Measurements from ENCODE around the gene LRRC23.
A peak's percentile ranks its signal among the peaks of the same experiment; 100 is the strongest.
"Not testable (repeated sequence)": the region's sequence is repeated elsewhere in the genome, so short reads cannot be mapped to it uniquely, and the experiment has no call there.

LRRC23 gene, protein sequence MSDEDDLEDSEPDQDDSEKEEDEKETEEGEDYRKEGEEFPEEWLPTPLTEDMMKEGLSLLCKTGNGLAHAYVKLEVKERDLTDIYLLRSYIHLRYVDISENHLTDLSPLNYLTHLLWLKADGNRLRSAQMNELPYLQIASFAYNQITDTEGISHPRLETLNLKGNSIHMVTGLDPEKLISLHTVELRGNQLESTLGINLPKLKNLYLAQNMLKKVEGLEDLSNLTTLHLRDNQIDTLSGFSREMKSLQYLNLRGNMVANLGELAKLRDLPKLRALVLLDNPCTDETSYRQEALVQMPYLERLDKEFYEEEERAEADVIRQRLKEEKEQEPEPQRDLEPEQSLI

DNA sequence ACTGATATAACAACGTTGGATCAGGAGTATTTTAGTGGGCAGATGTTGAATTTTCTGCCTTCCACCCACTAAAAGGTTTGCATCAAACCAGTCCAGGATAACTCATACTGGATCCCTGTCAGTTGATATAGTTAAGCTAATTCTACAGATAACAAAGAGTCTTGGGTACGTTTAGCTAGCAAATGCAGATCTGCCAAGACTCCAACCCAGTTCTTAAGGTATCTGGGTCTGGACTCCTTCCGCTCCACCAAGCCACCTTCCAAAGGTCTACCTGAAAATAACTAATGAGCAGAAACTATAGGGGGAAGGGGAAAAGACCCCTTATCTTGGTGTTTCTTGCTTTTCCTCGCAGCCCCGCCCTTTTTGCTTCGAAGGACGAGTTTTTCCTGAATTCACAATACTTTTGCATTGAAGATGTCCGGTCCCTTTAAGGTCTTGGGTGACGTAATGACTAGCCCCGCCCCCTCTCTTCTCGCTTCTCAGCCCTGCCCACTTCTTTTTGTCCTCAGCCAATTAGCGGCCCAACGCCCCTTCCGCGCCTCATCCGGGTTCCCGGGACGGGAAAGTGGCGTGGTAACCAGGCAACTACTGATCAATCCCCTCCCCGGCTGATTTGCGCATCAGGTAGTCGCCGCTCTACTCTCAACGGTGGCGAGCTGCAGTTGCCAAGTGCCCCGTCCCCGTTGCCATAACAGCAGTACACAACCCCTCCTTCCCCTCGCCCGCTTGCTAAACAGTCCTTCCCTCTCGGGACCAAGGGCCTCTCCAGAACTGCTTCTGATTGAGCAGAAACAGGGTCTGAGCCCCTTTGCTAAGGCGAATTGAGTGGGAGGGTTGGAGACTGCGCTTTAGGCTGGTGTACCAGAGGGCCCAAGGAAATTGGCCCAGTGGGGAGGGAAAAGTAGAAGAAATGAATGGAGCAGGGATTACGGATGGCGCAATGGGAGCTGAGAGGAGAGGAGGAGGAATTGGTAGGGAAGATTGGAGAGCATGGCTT, at the start of gene LRRC23:
LRRC23 (plus strand) TSS at position 543 of the 997 bp plus-strand sequence. CDS start 812 bp downstream, outside the sequence.
- peak; percentile 96 for DNase-seq

DNA sequence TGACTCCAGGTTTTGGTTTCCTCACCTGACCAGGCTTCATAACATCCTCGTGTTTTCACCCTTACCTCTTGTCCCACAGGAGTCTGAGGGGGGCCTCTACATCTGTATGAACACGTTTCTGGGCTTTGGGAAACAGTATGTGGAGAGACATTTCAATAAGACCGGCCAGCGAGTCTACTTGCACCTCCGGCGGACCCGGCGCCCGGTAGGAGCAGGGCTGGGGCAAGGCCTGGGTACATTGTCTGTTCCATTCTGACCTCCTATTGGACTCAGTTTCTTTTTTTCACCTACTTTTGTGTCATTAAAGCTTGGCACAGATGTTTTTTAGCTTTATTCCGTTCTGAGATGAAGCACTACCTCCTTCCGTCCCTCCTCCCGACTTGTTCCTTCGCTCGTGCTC, 49.3 kb upstream of the LRRC23 start:
- no peak for DNase-seq

DNA sequence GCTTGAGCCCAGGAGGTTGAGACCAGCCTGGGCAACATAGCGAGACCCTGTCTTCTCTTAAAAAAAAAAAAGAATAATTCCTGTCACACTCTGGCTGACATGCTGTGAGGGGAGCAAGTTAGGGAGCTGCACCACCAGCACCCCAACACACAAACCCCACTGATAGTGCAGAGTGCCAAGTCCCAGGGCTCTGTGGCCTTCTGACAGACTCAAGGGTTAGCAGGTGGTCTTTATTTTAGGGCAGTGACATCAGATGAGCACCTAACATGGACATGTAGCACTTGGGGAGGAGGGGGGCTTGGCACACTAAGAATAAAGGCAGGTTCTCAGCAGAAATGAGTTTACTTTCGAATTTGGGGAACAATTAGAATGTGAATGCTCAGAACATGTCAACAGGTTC, 45.8 kb upstream of the LRRC23 start:
- DNase-seq = no peak

DNA sequence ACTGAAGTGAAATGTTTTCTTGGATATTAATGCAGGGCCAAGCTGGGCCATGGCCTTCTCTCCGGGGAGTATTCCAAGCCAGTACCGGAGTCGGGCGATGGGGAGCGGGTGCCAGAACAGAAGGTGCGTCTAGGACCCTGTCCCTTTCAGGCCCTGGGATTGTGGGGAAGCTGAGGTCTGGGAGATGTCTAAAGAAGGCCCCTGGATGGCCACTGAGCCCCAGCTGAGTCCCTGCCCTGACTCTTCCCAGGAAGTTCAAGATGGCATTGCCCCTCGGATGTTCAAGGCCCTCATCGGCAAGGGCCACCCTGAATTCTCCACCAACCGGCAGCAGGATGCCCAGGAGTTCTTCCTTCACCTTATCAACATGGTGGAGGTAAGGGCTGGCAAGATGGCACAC, 44.5 kb upstream of the LRRC23 start:
- no peak for DNase-seq

DNA sequence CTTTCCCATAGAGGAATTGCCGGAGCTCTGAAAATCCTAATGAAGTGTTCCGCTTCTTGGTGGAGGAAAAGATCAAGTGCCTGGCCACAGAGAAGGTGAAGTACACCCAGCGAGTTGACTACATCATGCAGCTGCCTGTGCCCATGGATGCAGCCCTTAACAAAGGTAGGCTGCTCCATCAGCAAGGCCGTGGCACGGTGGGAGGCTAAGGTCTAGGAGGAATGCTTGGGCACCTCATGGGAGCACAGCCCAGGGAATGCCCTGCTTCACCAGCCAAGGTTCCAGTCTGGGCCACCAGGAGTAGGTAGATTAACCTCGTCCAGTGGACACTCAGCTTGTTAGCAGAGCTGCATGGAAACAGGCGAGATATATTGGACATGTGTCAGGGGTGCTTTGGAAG, 43.7 kb upstream of the LRRC23 start:
- DNase-seq = no peak

DNA sequence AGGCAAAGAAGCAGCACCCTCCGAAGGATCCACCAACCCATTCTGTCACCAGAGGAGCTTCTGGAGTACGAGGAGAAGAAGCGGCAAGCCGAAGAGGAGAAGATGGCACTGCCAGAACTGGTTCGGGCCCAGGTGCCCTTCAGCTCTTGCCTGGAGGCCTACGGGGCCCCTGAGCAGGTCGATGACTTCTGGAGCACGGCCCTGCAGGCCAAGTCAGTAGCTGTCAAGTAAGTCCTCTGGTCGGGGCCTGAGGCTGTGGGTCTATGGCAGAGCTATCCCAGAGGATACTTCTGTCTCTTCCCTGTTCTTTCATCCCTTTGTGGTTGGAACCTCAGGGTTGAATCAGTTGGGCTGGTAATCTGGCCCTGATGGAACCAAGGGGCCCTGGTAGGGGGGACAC, 43.2 kb upstream of the LRRC23 start:
- DNase-seq = no peak

DNA sequence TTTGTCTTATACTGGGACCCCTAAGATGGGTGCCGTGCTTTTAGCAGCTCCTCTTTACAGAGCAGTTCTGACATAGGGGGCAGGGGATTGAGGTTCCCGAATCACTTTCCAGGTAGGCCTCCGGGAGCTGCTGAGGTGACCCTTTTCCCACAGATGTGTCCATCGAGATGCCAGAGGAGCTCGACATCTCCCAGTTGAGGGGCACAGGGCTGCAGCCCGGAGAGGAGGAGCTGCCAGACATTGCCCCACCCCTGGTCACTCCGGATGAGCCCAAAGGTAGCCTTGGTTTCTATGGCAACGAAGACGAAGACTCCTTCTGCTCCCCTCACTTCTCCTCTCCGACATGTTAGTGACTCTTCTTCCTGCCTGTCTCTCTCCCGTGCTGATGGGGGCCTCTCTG, 41.6 kb upstream of the LRRC23 start:
- no peak for DNase-seq

DNA sequence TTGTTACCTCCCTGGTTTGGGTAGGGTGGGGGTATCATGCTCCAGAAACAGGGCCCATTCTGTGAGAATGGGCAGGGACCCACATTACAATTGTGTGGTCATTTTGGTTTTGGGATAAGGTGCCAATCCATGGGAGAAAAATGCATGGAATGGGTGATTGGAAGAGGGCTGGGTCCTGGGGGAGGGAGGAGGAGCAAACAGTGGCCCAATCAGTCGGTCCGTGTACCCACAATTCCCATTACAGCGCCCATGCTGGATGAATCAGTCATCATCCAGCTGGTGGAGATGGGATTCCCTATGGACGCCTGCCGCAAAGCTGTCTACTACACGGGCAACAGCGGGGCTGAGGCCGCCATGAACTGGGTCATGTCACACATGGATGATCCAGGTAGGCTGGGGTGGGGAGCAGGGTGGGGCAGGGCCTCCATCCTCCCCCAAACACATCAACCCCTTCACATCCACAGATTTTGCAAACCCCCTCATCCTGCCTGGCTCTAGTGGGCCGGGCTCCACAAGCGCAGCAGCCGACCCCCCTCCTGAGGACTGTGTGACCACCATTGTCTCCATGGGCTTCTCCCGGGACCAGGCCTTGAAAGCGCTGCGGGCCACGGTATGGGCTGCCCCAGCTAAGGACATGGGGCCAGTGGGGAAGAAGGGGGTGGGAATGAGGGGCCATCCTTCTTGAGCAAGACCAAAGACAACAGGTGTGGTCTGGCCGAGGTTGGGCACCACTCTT, 40.9 kb upstream of the LRRC23 start:
- DNase-seq = no peak

DNA sequence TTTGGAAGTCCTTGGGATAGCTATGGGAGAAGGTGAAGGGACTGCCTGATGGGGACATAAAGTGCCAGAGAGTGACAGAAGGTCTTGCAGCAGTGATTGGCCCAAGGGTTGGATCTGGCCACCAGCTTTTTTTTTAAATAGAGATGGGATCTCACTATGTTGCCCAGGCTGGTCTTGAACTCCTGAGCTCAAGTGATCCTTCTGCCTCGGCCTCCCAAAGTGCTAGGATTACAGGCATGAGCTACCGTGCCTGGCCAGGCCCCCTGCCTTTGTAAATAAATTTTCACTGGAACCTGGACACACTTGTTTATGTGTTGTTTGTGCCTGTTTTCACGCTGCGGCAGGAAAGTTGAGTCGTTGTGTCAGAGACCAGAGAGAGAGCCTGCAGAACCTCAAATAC, 39.3 kb upstream of the LRRC23 start:
- not testable (repeated sequence) for DNase-seq

DNA sequence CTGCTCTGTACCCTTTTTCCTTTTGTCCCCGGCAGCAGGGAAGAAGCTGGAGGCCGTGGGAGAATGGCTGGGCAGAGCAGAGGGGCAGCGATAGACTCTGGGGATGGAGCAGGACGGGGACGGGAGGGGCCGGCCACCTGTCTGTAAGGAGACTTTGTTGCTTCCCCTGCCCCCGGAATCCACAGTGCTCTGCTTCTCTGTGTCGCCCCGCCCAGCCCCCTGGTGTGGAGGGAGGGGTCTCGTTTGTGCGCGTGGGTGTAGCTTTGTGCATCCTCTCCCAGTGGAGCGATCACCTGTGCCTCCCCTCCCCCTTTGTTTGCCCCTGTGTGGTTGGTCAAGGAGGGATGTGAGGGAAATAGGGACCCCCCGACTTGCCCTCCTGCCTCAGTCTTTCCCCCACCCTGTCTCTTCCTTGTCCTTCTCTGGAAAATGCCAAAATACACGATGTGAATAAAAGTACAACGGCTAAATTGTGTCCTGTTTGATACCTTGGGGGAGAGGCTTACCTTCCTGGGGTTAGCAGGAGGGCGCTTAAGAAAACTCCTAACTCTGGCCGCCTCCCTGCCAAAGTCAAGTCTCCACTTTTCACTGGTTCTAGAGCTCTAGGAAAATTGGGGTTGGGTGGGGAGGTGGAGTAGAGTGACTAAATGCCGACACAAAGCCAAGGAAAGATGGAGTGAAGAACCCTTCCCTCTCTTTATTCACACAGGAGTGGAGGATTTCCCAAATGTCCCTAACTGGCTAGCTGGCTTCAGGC, 38.3 kb upstream of the LRRC23 start:
- no peak for DNase-seq

DNA sequence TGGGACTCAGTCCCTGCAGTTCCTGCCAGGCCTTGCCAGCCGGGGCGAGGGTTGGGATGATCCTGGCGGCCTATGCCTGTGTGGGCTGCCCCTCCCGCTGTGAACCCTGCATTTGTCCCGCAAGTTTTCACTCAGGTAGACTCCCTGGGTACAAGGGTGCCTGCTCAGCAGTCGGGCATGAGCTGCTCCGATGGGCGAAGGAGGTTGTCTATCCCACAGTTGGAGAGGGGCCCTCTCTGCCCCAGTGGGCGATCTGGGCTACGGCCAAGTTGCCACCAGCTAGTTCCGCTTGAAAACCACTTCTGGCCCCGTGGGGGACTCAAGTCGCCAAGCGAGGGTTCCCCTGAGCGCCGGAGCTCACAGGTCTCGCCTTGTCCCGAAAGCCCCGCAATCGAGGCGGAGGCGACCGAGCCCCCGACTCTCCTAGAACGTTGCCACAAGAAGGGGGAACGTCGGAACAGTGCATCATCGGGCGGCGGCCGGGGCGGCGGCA, 37.7 kb upstream of the LRRC23 start:
- DNase-seq = no peak

DNA sequence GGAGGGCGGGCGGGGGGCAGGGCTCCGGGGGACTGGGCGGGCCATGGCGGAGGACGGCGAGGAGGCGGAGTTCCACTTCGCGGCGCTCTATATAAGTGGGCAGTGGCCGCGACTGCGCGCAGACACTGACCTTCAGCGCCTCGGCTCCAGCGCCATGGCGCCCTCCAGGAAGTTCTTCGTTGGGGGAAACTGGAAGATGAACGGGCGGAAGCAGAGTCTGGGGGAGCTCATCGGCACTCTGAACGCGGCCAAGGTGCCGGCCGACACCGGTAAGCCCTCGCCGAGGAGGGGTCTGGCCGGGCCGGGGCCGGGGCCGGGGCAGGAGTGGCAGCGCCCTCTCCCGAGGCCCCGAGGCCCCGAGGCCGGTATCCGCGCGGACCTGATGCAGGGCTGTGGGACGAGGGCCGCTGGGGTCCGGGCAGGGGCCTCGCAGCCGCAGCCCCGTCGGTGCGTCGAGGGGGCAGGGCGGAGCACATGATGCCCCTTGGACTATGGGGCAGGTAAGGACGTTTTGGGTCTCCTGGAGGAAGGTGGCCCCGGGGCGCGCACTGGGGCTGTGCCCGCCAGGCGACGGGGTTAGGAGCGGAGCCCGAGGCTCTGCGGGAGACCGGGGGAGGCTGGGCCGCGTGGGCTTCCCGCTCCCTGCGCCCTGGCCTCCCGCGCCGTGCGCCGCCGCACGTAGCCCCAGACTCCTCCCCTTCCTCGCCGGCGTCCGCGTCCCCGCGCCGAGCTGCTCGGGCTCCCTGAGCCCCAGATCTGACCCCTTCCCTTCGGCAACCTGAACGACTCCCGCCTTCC, 37.0 kb upstream of the LRRC23 start, which contains the start of gene TPI1:
TPI1 (plus strand) TSS at position 119 of the 798 bp plus-strand sequence; CDS start at position 155, 36 bp downstream.
- DNase-seq = peak; percentile 48

DNA sequence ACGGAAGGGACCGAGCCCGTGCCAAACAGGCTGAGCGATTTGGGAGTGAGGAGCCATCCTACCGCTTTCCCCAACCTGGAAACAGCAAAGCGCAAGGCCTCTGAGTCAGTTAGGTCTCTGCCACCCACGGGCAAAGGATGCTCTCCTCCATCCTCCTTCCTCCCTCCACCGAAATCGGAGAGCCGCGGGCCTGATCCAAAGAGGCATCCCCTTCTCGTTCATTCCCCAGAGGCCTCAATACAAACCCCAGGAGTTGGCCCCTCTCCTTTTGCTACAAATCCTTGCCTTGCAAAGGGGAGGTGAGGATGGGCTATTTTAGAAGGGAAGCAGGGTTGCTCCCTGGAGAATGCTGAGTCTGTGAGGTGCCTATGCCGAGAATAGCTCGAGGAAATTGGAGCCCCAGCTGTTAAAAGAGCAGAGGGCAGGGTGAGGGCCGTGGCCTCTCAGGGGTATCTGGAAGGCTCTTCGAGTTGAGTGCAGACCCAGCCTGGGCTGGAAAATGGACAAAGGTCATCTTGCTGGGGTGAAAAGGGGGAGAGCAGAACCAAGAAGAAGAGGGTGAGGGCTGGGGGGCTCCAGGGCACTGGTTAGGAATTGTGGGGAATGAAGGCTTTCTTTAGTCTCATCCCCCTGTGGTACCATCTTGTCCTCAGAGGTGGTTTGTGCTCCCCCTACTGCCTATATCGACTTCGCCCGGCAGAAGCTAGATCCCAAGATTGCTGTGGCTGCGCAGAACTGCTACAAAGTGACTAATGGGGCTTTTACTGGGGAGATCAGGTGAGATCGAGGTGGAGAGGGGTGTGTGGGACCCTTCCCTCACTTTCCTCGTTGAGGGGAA, 36.2 kb upstream of the LRRC23 start:
- DNase-seq = peak; percentile 25

DNA sequence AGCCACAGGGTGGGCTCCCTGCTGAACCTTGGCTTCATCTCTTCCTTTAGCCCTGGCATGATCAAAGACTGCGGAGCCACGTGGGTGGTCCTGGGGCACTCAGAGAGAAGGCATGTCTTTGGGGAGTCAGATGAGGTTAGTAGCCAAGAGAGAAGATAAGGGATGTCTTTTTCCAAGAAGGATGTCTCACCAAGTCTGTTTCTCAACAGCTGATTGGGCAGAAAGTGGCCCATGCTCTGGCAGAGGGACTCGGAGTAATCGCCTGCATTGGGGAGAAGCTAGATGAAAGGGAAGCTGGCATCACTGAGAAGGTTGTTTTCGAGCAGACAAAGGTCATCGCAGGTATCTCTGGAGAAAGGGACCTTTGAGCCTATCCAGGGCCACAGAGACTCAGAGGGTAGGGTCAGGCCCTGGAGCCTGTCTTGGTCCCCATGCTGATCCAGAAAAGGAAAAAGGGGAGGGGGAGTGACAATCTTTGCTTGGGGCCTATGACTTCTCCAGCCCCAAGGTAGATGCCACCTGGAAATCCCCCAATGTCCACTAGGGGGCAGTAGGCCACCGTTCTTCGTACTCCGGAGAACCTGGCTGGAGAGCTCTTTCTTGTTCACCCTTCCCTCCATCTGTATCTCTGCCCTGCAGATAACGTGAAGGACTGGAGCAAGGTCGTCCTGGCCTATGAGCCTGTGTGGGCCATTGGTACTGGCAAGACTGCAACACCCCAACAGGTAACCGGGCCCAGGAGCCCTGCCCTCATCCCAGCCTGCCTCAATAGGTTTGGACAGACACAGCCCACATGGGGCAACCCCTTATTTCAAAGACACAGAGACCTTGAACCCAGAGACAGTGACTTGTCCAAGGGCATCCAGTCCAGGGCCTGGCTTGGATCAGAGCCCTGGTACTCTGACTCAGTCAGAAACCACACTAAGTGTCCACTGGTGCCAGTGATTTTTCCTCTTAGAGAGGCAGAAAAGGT, 35.3 kb upstream of the LRRC23 start:
- DNase-seq = peak; percentile 57

DNA sequence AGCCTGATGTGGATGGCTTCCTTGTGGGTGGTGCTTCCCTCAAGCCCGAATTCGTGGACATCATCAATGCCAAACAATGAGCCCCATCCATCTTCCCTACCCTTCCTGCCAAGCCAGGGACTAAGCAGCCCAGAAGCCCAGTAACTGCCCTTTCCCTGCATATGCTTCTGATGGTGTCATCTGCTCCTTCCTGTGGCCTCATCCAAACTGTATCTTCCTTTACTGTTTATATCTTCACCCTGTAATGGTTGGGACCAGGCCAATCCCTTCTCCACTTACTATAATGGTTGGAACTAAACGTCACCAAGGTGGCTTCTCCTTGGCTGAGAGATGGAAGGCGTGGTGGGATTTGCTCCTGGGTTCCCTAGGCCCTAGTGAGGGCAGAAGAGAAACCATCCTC, 34.3 kb upstream of the LRRC23 start:
- not testable (repeated sequence) for DNase-seq

DNA sequence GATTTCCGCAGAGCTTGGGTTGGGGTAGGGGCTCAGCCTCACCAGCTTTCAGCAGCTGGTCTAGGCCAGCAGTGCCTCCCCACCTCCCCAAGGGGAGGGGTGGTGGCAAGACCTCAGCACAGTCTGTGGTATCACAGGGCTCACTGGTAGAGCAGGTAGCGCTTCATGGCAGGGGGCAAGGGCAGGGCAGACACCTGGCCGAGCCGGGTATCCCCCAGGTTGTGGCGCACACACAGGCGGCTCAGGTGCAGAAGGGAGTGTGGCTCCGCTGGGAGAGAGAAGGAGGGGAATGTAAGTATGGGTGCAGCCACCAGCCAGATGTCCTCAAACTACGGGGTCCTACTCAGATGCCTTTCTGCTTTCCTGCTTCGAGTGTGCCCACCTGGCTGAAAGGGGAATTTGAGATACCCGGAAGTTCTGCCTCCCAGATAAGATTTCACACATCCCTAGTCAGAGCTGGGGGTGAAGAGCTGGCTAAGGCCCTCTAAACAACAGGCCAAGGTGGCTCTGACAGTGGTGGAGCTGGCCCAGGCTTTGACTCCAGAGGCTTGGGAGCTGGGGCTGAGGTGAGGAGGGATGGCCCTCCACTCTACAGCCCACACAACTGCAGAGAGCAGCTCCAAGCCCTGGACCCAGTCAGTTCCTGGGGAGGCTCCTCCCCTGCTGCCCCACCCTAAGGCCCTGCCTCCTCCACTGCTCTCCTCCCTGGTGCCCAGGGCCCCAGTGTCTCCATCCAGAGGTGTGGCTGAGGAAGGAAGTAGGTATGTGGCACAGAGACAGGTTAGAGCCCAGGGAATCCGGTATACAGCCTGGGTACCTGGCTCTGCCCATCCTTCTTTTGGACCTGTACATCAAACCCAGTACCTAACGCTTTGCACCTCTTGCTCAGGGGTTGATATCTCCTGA, 33.3 kb upstream of the LRRC23 start:
- peak; percentile 37 for DNase-seq
